Measurements from ENCODE around the gene ANO6.
"Not testable (repeated sequence)": the region's sequence is repeated elsewhere in the genome, so short reads cannot be mapped to it uniquely, and the experiment has no call there.

Gene ANO6, protein sequence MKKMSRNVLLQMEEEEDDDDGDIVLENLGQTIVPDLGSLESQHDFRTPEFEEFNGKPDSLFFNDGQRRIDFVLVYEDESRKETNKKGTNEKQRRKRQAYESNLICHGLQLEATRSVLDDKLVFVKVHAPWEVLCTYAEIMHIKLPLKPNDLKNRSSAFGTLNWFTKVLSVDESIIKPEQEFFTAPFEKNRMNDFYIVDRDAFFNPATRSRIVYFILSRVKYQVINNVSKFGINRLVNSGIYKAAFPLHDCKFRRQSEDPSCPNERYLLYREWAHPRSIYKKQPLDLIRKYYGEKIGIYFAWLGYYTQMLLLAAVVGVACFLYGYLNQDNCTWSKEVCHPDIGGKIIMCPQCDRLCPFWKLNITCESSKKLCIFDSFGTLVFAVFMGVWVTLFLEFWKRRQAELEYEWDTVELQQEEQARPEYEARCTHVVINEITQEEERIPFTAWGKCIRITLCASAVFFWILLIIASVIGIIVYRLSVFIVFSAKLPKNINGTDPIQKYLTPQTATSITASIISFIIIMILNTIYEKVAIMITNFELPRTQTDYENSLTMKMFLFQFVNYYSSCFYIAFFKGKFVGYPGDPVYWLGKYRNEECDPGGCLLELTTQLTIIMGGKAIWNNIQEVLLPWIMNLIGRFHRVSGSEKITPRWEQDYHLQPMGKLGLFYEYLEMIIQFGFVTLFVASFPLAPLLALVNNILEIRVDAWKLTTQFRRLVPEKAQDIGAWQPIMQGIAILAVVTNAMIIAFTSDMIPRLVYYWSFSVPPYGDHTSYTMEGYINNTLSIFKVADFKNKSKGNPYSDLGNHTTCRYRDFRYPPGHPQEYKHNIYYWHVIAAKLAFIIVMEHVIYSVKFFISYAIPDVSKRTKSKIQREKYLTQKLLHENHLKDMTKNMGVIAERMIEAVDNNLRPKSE

DNA sequence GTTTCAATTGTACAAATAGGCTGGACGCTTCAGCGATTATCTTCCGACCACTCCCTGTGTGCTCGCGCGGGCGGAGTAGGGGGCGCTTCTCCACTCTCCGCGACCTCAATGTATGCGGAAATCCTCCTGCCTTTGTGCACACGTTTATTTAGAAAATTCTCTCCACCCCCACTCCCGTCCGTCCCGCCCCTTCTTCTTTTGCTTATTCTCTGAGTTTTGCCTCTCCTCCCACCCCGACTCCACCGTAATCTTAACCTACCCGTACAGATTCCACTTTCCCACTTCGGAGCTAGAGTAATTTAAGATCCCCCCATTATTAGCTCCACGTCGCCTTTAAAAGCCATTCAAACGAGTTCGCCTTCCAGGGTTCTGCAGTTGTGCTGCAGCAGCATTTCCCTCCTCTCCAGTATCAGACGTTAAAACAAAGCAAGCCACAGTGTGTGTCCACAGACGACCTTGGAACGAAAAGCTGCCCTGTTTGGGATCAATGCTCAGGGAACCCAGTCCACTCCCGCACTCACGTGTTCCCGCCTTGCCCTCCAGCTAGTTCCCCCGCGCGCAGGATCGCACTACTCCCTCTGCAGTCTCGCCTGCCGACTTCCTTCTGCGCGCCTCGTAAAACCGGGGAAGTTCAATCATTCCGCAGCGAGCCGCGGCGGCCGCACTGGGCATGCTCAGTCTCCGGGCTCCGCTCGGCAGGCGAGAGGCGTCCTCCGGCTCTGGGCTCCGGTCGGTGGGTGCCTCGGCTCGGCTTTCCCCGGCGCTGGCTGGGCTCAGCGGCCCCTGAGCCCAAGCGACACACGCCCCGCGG, at the start of gene ANO6:
Gene ANO6 (plus strand): TSS at position 677 of the 811 bp plus-strand sequence. CDS start 227 bp downstream, outside the sequence.
- DNase-seq, result peak; percentile 74

DNA sequence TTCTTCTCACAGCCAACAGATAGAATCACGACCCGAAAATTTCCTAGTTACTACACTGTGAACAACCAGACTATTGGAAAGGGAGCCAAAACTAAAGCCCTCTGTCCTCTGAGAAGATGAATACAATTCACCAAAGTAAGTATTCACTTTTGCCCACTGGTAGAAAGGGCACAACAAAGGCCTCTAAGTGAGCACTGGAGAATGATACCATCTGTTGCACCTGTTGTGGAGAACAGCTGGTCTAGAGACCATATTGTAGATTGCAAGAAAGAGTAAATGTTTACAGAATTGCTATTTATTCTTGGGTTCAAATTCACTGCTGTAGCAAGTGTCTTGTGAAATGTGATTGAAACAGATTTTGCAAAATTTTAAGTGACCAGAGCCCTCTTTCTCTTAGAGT, 46.9 kb upstream of the ANO6 start:
- no peak for DNase-seq

DNA sequence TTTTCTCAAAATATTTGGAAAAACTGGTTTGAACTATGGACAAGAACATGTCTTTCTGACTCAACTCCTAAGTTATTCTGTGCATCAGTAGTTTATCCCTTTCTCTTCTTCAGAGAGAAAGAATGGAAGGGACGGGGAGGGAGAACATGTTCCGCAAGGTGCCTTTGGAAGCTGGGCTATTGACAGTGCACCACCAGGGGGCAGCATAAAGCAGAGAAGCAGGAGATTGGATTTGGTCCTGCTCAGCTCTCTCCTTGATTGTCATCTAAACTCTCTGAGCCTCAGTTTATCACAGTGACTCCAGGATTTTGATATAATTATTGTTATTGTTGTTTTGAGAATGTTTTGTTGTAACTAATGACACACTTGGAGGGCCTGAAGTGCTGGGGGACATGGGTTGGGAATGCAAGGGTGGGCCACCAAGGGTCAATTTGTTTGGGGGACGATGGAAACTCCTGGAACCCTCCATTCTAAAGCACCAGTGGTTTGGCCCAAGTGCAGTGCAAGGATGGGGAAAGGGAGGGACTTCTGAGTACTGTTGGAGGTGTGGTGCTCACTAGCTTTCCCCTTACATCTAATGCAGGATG, 45.3 kb upstream of the ANO6 start:
- DNase-seq, result peak; percentile 11

DNA sequence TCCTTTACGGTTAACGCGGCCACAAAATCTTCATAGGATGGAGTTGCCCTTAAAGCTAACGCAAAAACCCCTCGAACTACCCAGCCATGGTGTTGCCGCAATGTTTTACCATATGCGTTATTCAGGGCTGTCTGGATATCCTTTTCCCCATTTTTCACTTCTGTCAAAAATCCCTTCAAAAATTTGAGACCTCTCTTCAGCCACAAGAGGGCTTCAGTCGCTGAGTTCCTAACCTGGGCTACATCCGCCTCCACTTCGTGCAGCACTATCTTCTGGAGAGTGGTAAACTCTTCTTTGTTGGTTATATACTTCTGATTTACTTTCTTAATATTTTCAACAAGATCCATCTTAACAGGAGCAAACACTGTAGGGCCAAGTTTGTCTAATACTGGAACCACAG, 42.6 kb upstream of the ANO6 start:
- DNase-seq, result not testable (repeated sequence)

DNA sequence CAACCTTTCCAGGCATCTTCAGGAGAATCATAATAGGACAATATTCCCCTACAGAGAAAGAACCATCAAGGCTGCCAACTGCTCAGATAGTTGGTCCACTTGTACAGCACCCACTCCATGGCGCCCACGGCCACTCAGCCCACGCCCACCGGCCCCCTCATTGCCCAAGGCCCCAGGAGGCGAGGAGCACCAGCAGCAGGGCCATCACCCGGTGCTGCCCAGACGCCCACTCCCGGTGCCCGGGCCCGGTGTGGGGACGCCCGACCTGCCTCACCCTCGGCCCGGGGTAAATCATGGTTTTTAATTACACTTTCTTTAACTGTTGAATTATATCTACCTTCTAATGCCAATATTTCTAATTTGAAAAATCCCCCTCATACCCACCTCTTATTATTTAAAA, 41.3 kb upstream of the ANO6 start:
- DNase-seq, result no peak

DNA sequence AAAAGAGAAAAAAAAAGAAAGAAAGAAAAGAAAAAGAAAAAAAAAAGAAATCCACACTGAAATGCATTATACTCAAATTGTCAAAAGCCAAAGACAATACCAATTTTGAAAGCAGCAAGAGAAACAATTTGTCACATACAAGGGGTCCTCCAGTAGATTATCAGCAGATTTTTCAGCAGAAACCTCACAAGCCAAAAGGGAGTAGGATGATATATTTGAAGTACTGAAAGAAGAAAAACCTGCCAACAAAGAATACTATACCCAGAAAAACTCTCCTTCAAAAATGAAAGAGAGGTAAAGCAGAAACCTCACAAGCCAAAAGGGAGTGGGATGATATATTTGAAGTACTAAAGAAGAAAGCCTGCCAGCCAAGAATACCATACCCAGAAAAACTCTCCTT, 37.1 kb upstream of the ANO6 start:
- DNase-seq, result no peak

DNA sequence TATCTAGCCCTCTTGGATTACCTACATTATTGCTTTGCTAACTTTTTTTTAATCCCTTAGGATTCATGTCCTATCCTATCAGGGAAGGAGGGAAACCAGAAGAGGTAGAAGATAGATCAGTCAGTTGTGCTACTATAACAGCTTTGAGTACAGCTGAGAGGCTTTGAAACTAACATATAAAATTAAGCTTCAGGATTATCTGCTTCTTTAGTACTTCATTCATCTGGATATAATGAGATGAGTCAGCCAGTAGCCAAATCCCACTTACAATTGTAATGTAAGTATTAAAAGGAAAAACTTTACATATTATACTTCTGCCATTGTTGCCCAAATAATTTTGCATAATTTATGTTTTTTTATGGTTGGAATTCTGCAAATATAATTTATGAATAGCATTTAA, 33.4 kb upstream of the ANO6 start:
- DNase-seq, result no peak

DNA sequence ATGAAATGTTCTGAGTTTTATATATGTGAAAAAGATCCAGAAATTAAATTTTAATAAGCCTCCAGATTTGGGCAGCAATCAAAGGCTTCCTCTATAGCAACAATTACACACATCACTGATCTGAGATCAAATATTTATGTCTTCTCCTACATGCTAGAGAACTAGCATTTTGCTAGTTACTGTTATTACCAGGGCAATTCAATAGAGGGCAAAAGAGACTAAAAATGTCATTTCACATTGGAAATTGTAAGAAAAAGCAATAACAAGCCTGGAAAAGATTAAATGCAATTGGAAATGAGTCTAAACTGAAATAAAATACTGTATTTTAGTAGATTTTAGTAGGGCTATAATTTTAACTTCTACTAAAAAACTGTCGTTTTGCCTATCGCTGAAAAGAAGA, 32.6 kb upstream of the ANO6 start:
- DNase-seq, result no peak

DNA sequence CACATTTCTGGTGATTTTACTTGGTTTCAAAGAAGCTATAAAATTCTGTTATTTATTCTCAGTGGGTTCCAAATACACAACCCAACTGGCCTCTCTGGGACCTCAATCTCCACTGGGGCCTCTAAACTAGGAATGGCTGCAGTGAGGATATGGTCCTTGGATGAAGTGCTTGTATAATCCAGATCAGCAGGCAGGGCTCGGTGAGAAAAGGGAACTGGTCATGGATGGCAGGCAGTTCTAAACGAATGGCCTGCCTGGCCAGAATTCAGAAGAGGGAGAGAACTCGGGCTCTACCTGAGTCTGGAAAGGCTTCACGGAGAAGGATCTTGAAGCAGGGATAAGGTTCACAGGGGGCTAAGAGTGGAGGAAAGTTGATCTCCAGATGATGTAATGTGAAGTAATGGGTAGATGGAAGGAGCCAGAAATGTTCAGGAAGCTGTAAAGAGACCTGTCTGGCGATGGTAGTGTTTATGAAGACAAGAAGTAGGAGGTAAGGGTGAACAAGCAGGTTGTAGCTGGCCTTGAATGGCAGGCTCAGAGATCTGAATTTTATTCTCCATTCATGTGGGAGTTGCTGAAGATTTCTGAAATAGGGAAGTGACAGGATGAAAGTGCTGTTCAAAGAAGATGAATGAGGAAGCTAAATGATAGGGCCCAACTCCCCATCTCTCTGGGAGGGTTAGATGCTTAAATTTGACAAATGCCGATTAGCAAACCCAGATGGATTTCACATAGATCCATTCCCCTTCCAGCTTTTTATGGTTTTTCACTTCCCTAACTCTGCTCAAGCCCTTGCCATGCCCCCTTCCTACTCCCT, 31.5 kb upstream of the ANO6 start:
- DNase-seq, result no peak

DNA sequence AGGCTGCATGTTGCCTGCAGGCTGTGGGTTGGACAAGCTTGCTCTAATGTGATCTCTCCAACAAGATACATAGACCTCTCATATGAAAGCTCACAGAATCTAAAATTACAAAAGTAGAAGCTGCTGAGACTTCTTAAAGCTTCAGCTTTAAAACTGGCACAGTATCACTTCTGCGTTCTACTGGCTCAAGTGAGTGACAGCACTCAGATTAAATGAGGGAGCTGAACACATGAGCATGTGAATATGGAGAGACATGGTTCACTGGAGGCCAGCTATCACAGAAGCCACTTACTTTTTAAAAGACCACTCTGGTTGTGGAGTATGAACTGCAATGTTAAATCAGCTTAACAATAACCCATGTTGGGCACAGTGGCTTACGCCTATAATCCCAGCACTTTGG, 29.1 kb upstream of the ANO6 start:
- no peak for DNase-seq

DNA sequence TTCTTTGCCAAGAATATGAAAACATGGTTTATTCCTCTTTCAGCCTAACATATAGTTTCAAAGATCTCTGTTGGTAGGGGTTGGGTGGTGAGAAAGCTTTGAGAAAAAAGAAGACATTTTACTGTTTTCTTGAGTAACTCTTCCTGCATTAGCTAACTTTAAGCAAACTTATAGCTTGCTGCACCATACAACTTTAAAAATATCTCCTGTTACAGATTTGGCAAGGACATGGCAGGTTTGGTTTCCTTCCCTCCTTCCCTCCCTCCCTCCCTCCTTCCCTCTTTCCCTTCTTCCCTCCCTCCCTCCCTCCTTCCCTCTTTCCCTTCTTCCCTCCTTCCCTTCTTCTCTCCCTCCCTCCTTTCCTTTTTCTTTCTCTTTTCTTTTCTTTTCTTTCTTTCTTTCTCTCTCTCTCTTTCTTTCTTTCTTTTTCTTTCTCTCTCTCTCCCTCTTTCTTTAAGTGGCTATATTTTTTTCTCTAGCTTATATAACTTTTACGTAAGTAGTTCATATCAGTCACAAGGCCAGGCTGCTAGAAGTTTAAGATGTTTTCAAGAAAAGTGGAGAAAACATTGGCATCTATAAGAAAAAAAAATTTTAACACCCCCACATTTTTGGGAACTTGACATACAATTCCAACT, 26.0 kb upstream of the ANO6 start:
- no peak for DNase-seq

DNA sequence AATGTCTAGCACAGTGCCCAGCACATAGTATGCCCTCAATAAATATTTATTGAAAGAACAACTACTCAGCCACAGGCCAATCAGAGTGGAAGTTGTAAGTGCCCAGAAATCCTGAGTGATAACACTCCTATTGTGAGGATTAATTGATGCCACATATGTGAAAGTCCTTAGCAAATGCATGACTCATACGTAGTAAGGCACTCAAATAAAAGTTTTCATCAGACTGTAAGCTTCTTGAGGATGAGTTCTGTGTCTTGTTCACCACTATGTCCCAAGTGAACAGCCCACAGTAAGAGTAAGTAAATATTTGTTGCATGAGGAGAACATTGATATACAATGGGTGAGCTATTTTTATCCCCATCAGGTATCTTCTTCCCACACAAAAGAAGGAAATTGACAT, 24.7 kb upstream of the ANO6 start:
- no peak for DNase-seq

DNA sequence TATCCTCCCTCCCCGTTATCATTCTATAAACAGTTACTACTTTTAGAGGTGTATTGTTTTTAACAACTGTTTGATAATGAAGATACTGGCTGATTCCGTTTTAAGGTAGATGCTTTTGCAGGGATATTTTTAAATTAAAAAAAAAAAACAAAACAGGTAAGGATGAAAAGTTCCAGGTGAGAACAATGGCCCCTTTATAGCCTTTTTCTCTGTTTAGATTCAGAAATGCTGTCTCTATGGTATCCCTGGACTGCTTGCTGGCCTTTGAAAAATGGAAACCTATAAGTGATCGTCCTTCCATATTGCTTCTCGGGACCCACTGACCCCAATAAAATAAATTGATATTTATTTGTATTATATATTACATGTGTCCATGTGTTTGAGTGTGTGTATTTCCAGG, 23.2 kb upstream of the ANO6 start:
- DNase-seq, result no peak

DNA sequence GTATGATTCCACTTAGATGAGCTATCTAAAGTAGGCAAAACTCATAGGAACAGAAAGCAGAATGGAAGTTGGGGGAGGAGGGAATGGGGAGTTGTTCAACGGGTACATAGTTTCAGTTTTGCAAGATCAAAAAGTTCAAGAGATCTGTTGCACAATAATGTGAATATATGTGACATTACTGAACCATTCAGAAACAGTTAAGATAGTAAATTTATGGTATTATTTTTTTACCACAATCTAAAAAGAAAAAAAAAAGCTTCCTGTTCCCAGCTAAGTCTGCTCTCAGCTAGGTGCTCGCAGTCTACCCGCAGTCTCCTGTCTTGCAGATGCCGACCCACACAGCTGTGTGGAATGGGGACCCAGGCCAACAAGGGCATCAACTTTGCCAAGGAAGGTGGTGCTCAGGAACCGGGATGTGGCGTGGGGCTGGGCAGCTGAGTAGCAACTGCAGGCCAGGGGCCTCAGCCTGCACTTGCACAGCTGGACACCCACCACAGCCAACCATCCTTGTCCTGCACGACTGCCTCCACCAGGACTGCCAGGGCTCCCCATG, 15.3 kb upstream of the ANO6 start:
- DNase-seq, result no peak

DNA sequence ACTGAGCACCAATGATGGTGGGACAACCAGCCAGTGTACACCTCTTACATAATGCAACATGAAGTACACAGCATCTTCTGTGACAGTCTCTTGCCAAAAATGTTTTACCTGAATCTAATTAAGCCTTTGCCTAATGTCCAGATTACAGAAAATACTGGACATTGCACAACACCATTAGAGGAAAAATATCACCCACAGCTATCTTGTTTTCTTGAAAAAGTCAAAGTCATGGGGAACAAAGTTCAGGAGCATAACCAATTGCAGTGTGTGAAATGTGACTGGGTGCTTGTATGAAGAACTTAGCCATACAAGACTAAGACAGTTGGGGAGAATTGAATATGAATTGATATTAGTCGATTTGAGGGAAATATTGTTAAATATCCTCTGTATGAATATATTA, 12.1 kb upstream of the ANO6 start:
- DNase-seq, result no peak

DNA sequence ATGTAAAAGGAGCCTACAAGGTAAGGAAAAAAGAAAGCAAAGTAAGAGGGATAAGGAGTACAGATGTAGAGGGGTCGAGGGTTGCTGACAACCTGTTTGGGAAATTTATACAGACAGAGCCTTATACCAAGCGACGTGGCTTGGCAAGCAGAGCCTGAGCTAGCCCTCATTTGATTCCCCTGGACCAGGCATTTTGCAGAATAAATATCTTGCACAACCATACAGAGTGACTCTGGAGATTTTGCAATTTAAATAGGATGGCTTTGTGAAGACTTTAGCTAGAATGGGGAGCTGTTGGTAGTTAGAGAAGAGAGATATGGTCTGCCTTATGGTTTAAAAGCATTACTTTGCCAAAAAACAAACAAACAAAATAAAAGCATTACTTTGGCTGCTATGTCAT, 11.1 kb upstream of the ANO6 start:
- DNase-seq, result no peak

DNA sequence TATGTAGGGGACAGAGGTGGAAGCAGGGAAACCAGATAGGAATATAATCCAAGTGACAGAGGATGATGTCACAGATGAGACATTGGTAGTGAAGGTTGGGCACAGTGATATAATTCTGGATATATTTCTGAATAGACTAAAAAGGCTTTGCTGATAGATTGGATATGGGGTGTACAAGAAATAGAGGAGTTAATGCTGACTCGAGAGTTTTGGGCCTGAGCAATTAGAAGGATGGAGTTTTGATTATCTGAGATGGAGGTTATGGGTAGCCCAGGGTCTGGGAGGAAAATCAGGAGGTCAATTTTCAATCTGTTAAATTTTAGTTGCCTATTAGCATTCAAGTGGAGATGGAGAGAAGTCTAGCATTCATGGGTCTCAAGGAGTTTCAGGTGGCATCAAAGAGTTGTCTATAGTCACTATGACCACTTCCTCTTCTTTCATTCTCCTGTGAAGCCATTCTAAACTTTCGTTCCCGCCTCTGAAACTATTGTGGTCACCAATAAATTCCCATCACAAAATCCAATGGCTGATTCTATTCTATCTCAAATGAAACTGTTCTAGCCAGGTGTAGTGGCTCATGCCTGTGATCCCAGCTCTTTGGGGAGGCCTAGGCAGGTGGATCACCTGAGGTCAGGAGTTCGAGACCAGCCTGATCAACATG, 10.6 kb upstream of the ANO6 start:
- no peak for DNase-seq

DNA sequence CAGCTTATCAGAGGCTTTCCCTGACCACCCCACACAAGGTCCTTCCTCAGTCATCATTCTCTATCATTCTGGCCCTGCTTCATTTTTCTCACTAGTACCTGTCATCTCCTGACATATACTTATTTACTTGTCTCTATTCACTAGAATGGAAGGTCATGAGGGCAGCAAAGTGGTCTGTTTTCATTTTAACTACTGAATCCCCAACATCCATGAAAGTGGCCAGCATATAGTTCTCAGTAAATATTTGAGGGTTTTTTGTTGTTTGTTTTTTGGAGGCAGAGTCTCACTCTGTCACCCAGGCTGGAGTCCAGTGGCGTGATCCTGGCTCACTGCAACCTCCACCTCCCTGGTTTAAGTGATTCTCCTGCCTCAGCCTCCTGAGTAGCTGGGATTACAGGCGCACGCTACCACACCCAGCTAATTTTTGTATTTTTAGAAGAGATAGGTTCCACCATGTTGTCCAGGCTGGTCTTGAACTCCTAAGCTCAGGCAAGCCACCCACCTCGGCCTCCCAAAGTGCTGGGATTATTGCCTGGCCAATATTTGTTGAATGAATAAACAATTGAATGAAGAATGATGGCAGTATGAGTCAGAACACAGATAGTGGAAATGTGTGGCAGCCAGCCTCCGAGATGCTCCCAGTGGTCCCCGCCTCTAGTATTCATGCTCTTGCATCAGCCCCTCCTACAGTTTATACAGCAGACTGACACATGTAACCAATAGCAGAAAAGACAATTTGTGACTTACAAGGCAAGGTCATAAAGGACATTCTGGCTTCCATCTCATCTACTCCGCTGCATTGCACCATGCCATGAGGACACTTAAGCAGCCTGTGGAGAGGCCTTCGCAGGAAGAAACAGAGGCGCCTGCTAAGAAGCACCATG, 7.0 kb upstream of the ANO6 start:
- DNase-seq, result no peak

DNA sequence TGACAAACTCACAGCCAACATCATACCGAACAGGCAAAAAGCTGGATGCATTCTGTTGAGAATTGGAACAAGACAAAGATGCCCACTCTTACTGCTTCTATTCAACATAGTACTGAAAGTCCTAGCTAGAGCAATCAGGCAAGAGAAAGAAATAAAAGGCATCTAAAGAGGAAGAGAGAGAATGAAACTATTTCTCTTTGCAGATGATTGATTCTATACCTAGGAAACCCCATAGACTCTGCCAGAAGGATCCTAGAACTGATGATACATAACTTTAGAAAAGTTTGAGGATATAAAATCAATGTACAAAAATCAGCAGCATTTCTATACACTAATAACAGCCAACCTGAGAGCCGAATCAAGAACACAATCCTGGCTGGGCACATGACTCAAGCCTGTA, 6.1 kb upstream of the ANO6 start:
- no peak for DNase-seq

DNA sequence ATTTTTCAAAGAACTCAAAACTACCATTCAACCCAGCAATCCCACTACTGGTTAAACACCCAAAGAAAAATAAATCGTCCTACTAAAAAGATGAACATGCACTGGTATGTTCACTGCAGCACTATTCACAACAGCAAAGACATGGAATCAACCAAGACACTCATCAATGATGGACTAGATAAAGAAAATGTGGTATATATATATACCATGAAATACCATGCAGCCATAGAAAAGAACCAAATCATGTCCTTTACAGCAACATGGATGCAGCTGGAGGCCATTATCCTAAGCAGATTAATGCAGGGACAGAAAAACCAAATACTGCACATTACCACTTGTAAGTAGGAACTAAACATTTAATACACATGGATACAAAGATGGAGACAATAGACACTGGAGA, 3.8 kb upstream of the ANO6 start:
- no peak for DNase-seq

Measured in NCI-H187 treated with DMSO at 0.1 percent for 48 hours (cell line).